HG02798 (cell line): ENCODE results near the gene HSH2D.
"Not testable (repeated sequence)": the region's sequence is repeated elsewhere in the genome, so short reads cannot be mapped to it uniquely, and the experiment has no call there.

Experiments
- ATAC-seq: cut with Tn5 transposase; IDR thresholded peaks from one replicate; pipeline ENCODE4 v1.9.1; 2021; ENCODE audit warnings: mild to moderate bottlenecking; ENCODE audit not compliant: unreplicated experiment, poor library complexity

Gene HSH2D

DNA sequence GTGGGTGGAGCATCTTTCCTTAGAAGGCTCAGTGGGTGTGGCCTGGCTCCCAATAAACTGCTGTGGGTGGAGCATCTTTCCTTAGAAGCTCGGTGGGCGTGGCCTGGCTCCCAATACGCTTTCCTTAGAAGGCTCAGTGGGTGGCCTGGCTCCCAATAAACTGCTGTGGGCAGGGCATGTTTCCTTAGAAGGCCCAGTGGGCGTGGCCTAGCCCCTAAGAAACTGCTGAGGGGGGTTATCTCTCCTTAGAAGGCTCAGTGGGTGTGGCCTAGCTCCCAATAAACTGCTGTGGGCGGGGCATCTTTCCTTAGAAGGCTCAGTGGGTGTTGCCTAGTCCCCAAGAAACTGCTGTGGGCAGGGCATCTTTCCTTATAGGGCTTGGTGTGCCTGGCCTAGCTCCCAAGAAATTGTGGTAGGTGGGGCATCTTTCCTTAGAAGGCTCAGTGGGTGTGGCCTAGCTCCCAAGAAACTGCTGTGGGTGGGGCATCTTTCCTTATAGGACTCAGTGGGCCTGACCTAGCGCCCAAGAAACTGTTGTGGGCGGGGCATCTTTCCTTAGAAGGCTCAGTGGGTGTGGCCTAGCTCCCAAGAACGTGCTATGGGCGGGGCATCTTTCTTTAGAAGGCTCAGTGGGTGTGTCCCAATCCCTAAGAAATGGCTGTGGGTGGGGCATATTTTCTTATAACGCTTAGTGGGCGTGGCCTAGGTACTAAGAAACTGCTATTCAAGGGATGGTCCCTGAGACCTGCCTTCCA is 10.3 kb downstream of the HSH2D start:
- no peak for ATAC-seq

DNA sequence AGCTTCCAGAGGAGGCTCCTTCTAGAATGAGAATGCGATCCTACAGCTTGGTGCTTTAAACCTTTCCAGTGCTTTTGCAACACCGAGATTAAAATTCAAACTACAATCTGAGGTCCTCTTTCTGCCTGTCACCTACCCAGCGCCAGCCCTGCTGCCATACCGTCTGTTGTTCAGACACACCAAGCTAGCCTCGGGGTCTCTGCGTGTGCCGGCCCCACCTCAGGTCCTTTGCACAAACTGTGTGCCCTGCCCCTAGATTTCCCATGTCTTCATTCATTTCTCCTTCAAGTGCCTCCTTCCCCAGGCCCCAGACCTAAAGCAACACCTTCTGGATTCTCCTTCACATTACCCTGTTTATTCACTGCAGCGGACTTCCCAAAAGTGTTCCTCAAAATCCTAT is 11.1 kb downstream of the HSH2D start:
- no peak for ATAC-seq

DNA sequence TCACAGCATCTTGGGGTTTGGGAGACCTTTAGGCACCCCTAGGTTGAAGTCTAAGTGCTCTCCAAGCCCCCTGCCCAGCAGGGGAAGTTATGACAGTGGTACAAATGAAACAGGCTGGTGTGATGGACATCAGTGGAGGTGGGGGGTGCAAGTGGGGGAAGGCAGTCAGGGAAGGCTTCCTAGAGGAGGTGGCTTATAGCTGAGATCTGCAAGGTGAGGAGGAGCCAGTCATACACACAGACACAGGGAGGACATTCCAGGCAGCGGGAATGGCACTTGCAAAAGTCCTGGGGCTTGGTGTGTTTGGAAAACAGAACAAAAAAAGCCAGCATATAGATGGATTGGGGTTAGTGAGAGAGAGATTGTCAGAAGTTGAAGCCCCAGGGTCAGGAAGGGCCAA is 11.6 kb downstream of the HSH2D start:
- ATAC-seq, result no peak

DNA sequence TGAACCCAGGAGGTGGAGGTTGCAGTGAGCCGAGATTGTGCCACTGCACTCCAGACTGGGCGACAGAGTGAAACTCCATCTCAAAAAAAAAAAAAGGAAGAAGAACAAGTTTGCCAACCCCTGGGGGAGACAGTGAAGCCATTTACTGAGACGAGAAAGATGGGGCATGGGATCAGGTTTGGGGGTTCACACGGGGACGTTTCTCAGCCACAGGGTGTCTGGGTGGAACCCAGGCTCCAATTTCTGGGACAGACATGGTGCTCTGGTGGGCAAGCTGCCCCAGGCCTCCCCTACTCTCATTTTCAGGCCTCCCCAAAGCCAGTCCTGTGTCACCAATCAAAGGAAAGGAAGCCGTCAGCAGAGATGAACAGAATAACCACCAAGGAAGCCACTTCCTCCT is 13.4 kb downstream of the HSH2D start:
- ATAC-seq, result no peak

DNA sequence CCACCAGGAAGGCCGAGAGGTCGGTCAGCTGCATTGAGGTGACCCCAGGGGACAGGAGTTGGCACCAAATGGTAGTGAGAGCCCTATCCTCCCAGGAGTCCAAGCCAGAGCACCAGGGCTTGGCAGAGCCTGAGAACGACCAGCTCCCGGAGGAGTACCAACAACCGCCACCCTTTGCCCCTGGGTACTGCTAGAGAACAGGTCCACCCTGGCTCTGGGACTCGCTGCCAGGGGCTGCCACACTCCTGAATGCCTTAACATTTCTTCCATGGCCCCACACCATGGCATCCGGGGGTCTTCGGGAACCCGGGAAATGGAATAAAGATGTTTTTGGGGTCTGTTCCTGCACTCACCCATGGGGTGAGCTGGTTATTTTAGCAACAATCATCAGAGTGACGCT is 14.1 kb downstream of the HSH2D start:
- no peak for ATAC-seq

DNA sequence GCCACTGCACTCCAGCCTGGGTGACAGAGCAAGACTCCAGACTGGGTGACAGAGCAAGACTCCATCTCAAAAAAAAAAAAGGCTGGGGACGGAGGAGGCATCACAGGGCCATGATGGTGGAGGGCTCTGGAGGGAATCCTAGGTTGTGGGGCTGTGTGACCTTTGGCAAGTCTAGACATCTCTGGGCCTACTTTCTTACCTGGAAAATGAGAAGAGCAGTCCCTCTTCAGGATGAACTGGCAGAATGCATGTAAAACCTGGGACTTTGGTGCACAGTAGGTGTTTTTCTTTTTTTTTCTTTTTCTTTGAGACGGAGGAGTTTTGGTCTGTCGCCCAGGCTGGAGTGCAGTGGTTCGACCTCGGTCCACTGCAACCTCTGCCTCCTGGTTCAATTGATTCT is 16.2 kb downstream of the HSH2D start:
- ATAC-seq, result no peak

DNA sequence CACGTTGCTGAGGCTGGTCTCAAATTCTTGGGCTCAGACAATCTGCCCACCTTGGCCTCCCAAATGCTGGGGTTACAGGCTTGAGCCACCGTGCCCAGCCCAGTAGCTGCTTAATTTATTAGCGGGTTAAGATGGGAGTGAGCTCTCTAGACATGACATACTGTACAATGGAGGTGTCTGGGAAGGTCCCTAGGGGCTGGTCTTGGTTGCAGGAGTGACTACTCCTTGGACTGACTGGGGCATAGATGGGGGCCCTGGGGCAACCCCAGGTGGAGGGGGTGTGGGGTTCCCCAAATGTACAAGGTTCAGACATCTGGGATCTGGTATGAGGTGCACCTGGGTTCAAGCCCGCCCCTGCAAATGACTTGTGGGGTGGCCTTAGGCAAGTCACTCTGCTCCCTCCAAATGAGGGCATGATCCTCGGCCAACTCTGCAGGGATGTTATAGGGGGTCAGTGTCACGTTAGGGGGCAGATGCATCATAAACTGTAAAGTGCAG is 17.0 kb downstream of the HSH2D start:
- no peak for ATAC-seq

DNA sequence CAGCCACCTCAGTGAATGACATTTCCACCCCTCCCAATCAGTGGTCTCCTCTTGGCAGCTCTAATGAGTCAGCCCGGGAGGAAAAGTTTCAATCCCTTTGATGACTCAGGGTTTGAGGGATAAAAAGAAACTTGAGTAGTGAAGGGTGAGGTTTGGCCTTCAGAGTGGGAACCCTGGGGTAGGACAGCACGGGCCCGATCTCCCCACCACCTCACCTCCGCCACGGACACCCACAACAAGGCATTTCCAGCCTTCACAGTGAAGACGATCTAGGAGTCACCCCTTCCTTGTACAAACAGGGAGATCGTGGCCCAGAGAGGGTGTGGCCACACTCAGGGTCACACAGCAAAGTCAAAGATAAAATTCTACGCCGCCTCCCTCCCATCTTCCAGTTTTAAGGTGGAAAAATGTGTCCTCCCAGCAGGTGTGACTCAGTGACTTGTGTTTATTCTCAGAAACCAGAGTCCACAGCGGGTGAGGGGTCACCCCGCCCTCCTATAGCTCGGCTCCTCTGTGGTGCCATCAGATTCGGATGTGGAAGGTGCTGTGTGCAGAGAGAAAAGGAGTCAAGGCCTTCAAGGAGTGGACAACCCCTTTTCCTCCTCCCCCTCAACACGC is 17.6 kb downstream of the HSH2D start:
- no peak for ATAC-seq

DNA sequence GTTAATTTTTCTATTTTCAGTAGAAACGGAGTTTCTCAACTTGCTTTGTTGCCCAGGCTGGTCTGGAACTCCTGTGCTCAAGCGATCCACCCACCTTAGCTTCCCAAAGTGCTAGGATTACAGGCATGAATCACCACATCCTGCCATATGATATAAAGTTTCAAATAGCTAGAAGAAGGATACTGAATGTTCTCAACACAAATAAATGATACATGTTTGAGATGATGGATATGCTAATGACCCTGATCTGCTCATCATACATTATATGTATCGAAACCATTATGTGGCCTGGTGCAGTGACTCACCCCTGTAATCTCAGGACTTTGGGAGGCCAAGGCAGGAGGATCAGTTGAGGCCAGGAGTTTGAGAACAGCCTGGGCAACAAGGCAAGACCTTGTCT is 18.4 kb downstream of the HSH2D start:
- no peak for ATAC-seq

DNA sequence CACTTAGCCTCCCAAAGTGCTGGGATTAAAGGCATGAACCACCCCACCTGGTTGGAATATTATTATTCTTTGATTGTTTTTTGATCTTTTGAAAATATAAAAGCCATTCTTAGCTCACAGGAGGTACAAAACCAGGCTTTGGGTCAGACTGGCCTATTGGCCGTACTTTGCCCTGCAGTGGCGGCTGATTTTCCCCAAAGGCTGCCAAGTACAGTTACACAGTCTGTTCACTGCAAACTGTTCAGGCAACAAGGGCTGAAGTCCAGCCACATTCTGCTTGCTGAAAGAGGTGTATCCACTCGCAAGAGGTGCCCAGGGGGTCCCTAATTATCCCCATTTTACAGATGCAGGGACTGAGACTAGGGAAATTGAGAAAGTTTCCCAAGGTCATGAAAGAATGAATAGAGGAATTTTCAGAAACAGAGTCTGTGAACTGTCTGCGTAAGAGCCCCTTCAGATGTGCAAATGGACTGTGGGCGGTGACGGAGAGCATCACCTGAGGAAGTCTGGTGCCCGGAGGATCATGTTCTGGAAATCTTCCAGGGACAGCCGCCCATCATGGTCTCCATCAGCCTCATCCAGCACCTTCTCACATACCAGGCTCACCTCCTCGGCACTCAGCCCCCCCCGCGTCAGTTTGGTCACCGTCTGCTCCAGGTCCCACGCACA is 20.9 kb downstream of the HSH2D start:
- ATAC-seq, result no peak

DNA sequence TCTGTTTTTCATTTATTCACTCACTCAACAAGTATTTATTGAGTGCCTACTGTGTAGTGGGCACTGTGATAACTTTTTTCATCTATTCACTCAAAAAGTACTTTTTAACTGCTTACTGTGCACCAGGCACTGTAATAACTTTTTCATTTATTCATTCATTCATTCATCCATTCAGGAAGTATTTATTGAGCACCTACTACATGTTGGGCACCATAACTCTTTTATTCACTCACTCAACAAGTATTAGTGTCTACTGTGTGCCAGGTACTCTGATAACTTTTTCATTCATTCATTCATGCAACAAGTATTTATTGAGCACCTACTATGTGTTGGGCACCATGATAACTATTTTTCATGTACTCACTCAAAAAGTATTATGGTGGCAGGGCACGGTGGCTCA is 22.9 kb downstream of the HSH2D start:
- no peak for ATAC-seq

DNA sequence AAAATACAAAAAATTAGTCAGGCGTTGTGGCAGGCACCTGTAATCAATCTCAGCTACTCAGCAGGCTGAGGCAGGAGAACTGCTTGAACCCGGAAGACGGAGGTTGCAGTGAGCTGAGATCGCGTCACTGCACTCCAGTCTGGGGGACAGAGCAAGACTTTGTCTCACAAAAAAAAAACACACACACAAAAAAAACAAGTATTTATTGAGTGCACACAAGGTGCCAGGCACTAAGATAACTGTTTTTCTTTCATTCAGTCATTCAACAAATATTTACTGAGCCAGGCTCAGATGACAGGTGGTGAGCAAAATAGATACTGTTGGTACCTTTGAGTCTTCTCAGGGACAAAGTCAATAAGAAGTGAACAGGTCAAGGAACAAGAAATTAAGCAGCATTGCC is 23.6 kb downstream of the HSH2D start:
- ATAC-seq, result no peak

DNA sequence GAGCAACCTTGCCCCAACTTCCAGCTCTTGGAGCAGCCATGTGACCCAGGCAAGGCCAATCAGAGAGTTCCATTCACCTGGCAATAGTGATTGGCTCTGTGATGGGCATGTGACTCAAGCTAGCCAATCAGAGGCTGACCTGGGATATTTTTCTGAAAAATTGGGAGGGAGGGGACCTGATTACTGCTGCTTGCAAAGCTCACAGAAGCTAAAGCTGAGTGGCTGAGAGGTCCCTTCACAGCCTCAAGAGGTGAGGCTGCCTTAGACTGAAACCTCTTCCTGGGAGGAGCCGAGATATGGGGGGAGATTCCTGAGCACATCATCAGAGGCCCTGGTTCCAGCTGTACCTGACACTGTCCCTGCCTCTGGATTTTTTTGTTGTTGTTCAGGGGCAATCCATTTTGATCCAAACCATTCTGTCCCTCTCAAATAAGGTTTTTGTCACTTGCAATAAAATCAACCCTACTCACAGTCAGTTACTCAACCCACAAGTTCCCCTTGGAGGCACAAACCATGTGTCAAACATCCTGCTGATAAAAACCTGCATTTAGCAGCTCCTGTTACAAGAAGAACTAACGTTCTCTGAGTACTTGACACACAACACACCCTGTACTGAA is 25.1 kb downstream of the HSH2D start:
- no peak for ATAC-seq

DNA sequence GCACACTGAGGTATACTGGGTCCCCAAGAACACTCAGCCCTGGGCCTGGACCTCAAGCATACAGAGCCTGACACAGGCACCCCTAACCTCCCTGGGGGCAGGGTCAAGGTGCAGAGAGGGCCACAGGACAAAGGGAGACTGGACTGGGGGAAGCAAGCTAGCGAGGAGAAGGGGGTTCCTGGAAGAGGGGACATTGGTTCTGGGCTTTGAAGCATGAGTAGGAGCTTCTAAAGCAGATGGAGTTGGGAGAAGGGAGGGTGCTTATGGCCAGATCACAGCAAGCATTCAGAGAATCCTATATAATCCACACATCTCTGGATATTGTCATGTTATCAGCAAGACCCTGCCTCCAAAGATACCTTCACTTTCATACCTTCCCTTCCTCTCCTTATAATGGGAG is 26.6 kb downstream of the HSH2D start:
- ATAC-seq, result no peak

DNA sequence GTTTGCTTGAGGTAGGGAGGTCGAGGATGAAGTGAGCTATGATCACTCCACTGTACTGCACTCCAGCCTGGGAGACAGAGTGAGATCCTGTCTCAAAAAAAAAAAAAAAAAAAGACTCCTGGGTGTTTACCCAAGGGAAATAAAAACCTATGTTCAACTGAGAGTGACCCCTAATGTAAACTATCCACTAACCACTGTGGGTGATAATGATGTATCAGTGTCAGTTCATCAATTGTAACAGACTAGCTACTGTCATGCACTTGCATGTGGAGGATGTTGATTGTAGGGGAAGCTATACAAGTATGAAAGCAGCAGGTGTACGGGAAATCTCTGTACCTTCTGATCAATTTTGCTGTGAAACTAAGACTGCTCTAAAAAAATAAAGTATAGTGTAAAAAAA is 32.5 kb downstream of the HSH2D start:
- ATAC-seq, result peak; percentile 63

DNA sequence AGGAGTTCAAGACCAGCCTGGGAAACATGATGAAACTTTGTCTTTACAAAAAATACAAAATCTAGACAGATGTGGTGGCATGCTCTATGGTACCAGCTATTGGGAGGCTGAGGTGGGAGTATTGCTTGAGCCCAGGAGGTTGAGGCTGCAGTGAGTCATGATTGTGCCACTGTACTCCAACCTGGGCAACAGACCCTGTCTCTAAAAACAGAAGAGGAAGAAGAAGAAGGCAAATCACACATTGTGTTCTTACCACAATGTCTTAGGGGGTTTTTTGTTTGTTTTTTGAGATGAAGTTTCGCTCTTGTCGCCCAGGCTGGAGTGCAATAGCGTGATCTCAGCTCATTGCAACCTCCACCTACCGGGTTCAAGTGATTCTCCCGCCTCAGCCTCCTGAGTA is 35.4 kb downstream of the HSH2D start:
- not testable (repeated sequence) for ATAC-seq

DNA sequence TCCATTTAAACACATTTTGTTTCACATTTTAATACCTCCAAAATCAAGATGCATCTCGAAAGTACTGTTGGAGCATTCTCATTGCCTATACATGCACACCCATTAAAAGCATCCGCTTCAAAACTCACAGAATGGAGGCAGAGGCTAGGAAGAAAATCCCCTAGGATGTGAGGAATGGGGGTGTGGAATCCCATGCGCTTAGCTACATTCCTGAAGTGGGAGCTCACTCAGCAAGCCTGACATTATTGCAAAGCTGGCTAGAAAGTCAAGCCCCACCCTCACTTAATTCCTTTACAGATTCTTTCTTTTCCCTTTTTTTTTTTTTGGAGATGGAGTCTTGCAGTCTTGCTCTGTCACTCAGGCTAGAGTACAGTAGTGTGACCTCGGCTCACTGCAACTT is 37.1 kb downstream of the HSH2D start:
- ATAC-seq, result no peak

DNA sequence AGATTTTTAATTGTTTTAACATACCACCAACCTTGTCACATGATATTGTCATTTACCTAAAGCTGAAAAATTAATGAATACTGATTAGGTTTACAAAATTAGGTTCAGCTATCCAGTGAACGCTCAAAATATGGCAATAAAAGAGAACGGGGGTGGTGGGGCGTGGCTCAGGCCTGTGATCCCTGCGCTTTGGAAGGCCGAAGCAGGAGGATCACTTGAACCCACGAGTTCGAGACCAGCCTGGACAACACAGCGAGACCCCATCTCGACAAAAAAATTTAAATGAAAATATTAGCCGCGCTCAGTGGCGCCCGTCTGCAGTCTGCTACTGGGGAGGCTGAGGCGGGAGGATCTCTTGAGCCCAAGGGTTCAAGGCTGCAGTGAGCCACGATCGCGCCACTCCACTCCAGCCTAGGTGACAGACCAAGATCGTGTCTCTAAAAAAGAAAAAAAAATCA is 41.2 kb downstream of the HSH2D start:
- ATAC-seq, result no peak

DNA sequence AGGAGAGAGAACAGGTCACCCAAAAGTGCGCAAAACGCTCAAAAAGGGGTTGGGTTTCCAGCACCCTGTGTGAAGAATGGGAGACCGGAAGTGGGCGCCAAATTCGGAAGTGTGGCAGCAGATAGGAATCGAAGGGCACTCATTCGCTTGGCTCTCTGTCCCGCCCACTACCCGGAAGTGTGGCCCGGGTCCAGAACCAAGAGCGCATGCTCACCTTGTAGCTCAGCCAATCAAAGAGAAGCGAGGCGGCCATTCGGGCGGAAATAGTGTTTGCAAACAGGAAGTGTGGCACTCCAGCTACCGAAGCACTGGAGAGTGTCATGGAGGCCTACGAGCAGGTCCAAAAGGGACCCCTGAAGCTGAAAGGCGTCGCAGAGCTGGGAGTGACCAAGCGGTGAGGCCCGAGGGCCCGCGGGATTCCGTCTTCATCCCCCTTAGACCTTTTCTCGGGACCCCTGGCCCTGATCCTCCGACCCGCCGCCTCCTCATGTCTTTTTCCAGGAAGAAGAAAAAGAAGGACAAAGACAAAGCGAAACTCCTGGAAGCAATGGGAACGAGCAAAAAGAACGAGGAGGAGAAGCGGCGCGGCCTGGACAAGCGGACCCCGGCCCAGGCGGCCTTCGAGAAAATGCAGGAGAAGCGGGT is 41.8 kb downstream of the HSH2D start, which contains the start of gene FAM32A:
Gene FAM32A, plus strand, starts transcription at position 288 of the 645 bp plus-strand sequence. Its CDS starts 33 bp downstream, at position 321.
- peak; percentile 96 for ATAC-seq

DNA sequence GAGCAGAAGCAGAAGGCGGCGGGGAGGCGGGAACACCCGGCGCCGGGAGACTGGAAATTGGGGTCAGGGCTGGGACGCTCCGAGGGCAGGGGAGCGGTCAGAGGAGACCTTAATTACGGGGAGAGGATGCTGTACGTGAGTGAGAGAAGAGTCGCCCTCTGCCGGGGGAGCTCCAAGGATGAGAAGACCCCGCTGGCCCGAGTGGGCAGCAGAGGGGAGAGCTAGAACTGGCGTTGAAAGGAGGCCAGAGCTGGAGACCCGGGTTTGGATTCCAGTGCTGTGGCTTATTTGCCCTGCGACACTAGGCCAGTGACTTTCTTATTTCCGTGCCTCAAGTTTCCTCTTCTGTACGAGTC is 42.3 kb downstream of the HSH2D start:
- no peak for ATAC-seq
